ENCODE results near the gene AARS1.

- TF ChIP-seq POLR2A (IDR thresholded peaks at IDR 0.05; ENCODE audit: low read depth) (no peak), CTCF (IDR thresholded peaks at IDR 0.05) (no peak)
Observed at GRCh38 chr16:70295634-70296033, 6.3 kb upstream of the AARS1 start.
